PC-9 (cell line): ENCODE results near the gene JKAMP. TPM values are rescaled to one million over a fixed set of nuclear protein-coding genes. Genes with fewer than 3 reads are reported as not detected.

Experiments used
- BruUV-seq: library from RNA; stranded (reverse); fragments of 400-500 nt; replicated peaks from 2 replicates; lab custom pipeline; 2021; lab: Mats Ljungman, UMichigan
- CTCF ChIA-PET: fragments of 300-600 bp; sonication (Branson Sonifier 250); formaldehyde crosslinking; loops from one replicate; lab custom pipeline; 2022; ENCODE audit warnings: antibody characterized with exemption; lab: Charles Lee
- POLR2A ChIA-PET: fragments of 300-600 bp; sonication (Branson Sonifier 250); formaldehyde crosslinking; loops from one replicate; lab custom pipeline; 2022; ENCODE audit warnings: antibody characterized with exemption; ENCODE audit not compliant: unreplicated experiment; lab: Charles Lee
- DNase-seq, 2 experiments: peaks; one replicate each; pipeline versions ENCODE4 v3.0.0 to v3.0.0-alpha.2; 2015 to 2022; ENCODE audit warnings: mixed read lengths in 1 of 2
- H2AFZ ChIP-seq: fragments of 200-600 bp; sonication (generic); 2 replicates; pipeline ENCODE4 v1.8.1; 2017; ENCODE audit warnings: antibody characterized with exemption
- H3F3A ChIP-seq: fragments of 200-600 bp; sonication (generic); 2 replicates; pipeline ENCODE4 v1.8.1; 2017; ENCODE audit warnings: antibody characterized with exemption, mild to moderate bottlenecking, low read depth; ENCODE audit not compliant: insufficient read depth
- H3K27ac ChIP-seq: fragments of 200-600 bp; sonication (generic); 2 replicates; pipeline ENCODE4 v1.6.1; 2016; ENCODE audit warnings: mixed run types
- H3K27me3 ChIP-seq: fragments of 200-600 bp; sonication (generic); 2 replicates; pipeline ENCODE4 v1.6.1; 2016; ENCODE audit warnings: low read depth, mixed run types; ENCODE audit not compliant: insufficient read depth
- H3K36me3 ChIP-seq: fragments of 200-600 bp; sonication (generic); 2 replicates; pipeline ENCODE4 v1.6.1; 2016; ENCODE audit warnings: low read depth, mixed run types
- H3K4me1 ChIP-seq: fragments of 200-600 bp; sonication (generic); replicated peaks from 2 replicates; pipeline ENCODE4 v1.6.1; 2016; ENCODE audit warnings: mixed run types; ENCODE audit not compliant: insufficient read depth
- H3K4me2 ChIP-seq: fragments of 200-600 bp; sonication (generic); 2 replicates; pipeline ENCODE4 v1.6.1; 2017; ENCODE audit warnings: mixed run types
- H3K4me3 ChIP-seq: fragments of 200-600 bp; sonication (generic); 2 replicates; pipeline ENCODE4 v1.6.1; 2016; ENCODE audit warnings: mixed run types
- H3K79me2 ChIP-seq: fragments of 200-600 bp; sonication (generic); 2 replicates; pipeline ENCODE4 v1.6.1; 2017; ENCODE audit warnings: low read depth, mixed run types
- H3K9me2 ChIP-seq: fragments of 200-600 bp; sonication (generic); 2 replicates; pipeline ENCODE4 v1.8.1; 2017; ENCODE audit warnings: mild to moderate bottlenecking; ENCODE audit not compliant: insufficient read depth
- H3K9me3 ChIP-seq: fragments of 200-600 bp; sonication (generic); 2 replicates; pipeline ENCODE4 v1.8.1; 2016; ENCODE audit warnings: low read depth; ENCODE audit not compliant: insufficient read depth
- H4K20me1 ChIP-seq: fragments of 200-600 bp; sonication (generic); 2 replicates; pipeline ENCODE4 v1.8.1; 2017; ENCODE audit not compliant: insufficient read depth
- CTCF ChIP-seq: fragments of 200-600 bp; sonication (generic); conservative IDR thresholded peaks from 2 replicates; pipeline ENCODE4 v1.6.1; 2017; ENCODE audit warnings: mixed run types, antibody characterized with exemption, mild to moderate bottlenecking, moderate library complexity
- EZH2 ChIP-seq: fragments of 200-600 bp; sonication (generic); IDR thresholded peaks from 2 replicates; pipeline ENCODE4 v1.8.0; 2017; ENCODE audit warnings: antibody characterized with exemption, low read depth
- intact Hi-C: fragments of 100-400 bp; cut with micrococcal nuclease; formaldehyde crosslinking; loops from one replicate; pipeline ENCODE4 v1.10.0; 2022; ENCODE audit not compliant: unreplicated experiment
- total RNA-seq: library from RNA; stranded (reverse); gene quantifications from 2 replicates; pipeline ENCODE4 v1.2.3, GENCODE V29; 2021

The JKAMP gene
- total RNA-seq, 1 experiment from 2014 or later: 60.1 TPM

GRCh38 chr14:59500732-59501131, 16.4 kb downstream of the JKAMP start:
- Histone ChIP-seq H3K27me3 (no peaks in the 10 kb centered on the region), H3K4me1 (no peaks in the 10 kb centered on the region), H3K4me3 (no peak overlapping the region), H3K9me3 (no peaks in the 10 kb centered on the region), H3K27ac (no peak overlapping the region), H3K36me3 (peaks cover 10% of the 10 kb centered on the region), H2AFZ (no peak overlapping the region), H4K20me1 (no peaks in the 10 kb centered on the region; the same call in 1 of the 2 replicates), H3F3A (no peaks in the 10 kb centered on the region; the same call in 1 of the 2 replicates), H3K4me2 (no peak overlapping the region), H3K9me2 (no peaks in the 10 kb centered on the region), H3K79me2 (no peaks in the 10 kb centered on the region)
- DNase-seq: no peak
- CTCF ChIA-PET: no interaction called here
- POLR2A ChIA-PET: no interaction called here
- intact Hi-C loops: loop anchor here (10.0 kb wide), 1 partner anchor 684 kb away; no protein-coding TSS in a partner anchor
- no TSS peak for BruUV-seq
- TF ChIP-seq CTCF (no peak), EZH2 (no peak)

- H3K9me2 ChIP-seq: no peaks in the 10 kb centered on the region
- H3K4me1 ChIP-seq: no peaks in the 10 kb centered on the region
- no peak overlapping the region for H3K4me2 ChIP-seq
- no peak overlapping the region for H2AFZ ChIP-seq
- no TSS peak for BruUV-seq
- CTCF ChIA-PET: no interaction called here
- H4K20me1 ChIP-seq: no peaks in the 10 kb centered on the region; the same call in 1 of the 2 replicates
- H3K4me3 ChIP-seq: no peak overlapping the region
- no peaks in the 10 kb centered on the region for H3K79me2 ChIP-seq
- no peak overlapping the region for H3K27ac ChIP-seq
- DNase-seq: no peak
- TF ChIP-seq EZH2: no peak
- no peak for TF ChIP-seq CTCF
- no peaks in the 10 kb centered on the region for H3K27me3 ChIP-seq
- H3K9me3 ChIP-seq: no peaks in the 10 kb centered on the region
- intact Hi-C loops: loop anchor here (10.0 kb wide), 1 partner anchor 682 kb away; no protein-coding TSS in a partner anchor
- H3K36me3 ChIP-seq: peaks cover 10% of the 10 kb centered on the region
- no peaks in the 10 kb centered on the region for H3F3A ChIP-seq
- POLR2A ChIA-PET: no interaction called here
Observed at GRCh38 chr14:59503256-59503655, 18.9 kb downstream of the JKAMP start.

- H3K4me2 ChIP-seq: no peak overlapping the region
- BruUV-seq: no TSS peak
Observed at GRCh38 chr14:59507063-59507751, 22.9 kb downstream of the JKAMP start.

More at GRCh38 chr14:59507063-59507751, 22.9 kb downstream of the JKAMP start:
- ChIA-PET CTCF (interaction anchor here (0.5 to 1.0 kb wide), 3 partner anchors 59 to 958 kb away, joined by 3 read pairs; no protein-coding TSS in a partner anchor), POLR2A (interaction anchor here (0.6 to 0.9 kb wide), 3 partner anchors 10 to 168 kb away, joined by 5 to 6 read pairs (median 6); partner anchors contain the start of genes JKAMP and L3HYPDH)
- no peaks in the 10 kb centered on the region for H3K9me3 ChIP-seq
- H3K4me1 ChIP-seq: no peaks in the 10 kb centered on the region
- H3K4me3 ChIP-seq: no peak overlapping the region
- TF ChIP-seq EZH2 (no peak), CTCF (peak; percentile 66)
- no peaks in the 10 kb centered on the region for H4K20me1 ChIP-seq
- no peaks in the 10 kb centered on the region for H3K9me2 ChIP-seq
- peak; percentile 35 to 39 for DNase-seq
- H3K27me3 ChIP-seq: no peaks in the 10 kb centered on the region
- H3F3A ChIP-seq: no peaks in the 10 kb centered on the region
- intact Hi-C loops: loop anchor here (10.0 kb wide), 1 partner anchor 678 kb away; no protein-coding TSS in a partner anchor
- H3K36me3 ChIP-seq: 0 out of 2 replicates have a peak, but pooled peaks cover 1% of the 10 kb centered on the region
- no peak overlapping the region for H3K27ac ChIP-seq
- no peak overlapping the region for H2AFZ ChIP-seq
- H3K79me2 ChIP-seq: no peaks in the 10 kb centered on the region
